ENCODE data around the gene TBC1D23.

DNA sequence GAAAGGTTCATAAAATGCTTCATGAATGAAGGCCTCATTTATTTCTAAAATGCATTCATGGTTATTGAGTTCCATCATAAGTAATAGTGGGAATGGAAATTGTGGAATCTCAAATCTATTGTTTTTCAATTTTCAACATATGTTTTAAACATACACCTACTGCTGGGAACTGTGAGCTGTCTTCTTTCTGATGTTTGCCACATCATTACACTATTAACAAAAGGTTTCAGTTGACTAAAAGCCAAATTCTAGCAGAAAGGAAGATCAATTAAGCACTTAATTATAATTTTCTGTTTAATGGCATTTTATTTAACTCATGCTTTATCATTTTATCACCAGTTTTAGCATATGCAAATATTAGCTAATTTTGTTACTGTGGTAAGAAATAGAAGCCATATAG lies 13.8 kb upstream of the TBC1D23 start:
- TF ChIP-seq CTCF (optimal IDR thresholded peaks at IDR 0.05 in 1 of 3, IDR thresholded peaks at IDR 0.05 in 1 of 3, conservative IDR thresholded peaks at IDR 0.05 in 1 of 3; ENCODE audit: extremely low read depth in 1 of 3, insufficient read depth in 2 of 3, low read length in 3 of 3) (no peak), EZH2 (IDR thresholded peaks at IDR 0.05; ENCODE audit: low read length) (no peak)

All from keratinocyte (primary cell).